A673 (cell line): ENCODE data around the gene HOXA5.

ENCODE experiments used
- CTCF ChIP-seq: fragments of 300-800, 200-600 bp; sonication (generic); conservative IDR thresholded peaks from 2 replicates; pipeline ENCODE4 v1.5.1; 2017; ENCODE audit warnings: low read depth, mild to moderate bottlenecking, antibody characterized with exemption, low read length, moderate library complexity, mixed read lengths
- EZH2 ChIP-seq: fragments of 200-600 bp; sonication (generic); IDR thresholded peaks from 2 replicates; pipeline ENCODE4 v1.6.1; 2017; ENCODE audit warnings: borderline replicate concordance, low read depth, mild to moderate bottlenecking, mixed read lengths, antibody characterized with exemption, low read length; ENCODE audit not compliant: poor library complexity, severe bottlenecking

- TF ChIP-seq CTCF: no peak
- no peak for TF ChIP-seq EZH2
Observed at GRCh38 chr7:27121684-27122076, 21.8 kb downstream of the HOXA5 start.
